Measurements from ENCODE around the gene SLC27A1. TPM values are rescaled to one million over a fixed set of nuclear protein-coding genes. Genes with fewer than 3 reads are reported as not detected.

The SLC27A1 gene
- 5.3 and 8.6 TPM in 2 replicates for total RNA-seq (2014; rRNA removed; shearing (Covaris generic))

DNA sequence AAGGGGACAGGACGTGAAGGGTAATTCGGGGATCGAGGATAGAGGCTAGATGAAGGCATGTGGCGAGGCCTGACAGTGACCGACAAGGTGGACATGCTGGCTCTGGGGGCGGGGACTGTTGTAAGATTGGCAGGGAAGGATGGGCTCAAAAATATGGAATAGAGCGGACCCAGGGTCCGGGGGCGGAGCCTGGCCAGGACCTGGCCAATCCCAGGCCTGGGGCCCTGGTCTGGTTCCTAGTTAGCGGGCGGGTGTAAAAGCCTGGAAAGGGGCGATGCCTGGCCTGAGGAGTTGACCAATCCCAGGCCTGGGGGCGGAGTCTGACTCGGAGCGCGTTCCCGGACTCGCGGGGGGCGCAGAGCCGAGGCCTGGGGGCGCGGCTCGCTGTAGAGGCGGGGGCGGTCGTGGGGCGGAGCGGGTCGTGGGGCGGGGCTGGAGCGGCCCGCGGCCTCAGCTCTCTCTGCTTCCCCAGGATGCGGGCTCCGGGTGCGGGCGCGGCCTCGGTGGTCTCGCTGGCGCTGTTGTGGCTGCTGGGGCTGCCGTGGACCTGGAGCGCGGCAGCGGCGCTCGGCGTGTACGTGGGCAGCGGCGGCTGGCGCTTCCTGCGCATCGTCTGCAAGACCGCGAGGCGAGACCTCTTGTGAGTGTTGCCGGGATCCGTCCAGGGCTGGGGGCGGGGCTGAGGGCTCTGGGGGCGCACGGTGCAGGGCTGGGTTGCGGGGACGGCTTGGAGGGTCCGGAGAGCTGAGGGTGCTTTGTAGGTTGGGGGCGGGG, at the start of gene SLC27A1:
Gene SLC27A1, plus strand, starts transcription at position 457 of the 774 bp plus-strand sequence. Its CDS starts 17 bp downstream, at position 474.
- peak; percentile 98 for DNase-seq
- H3K4me3 ChIP-seq (ENCODE audit: insufficient read depth, low read depth, low read length): peak within 1 kb of the TSS; percentile 86
- H3K27me3 ChIP-seq (ENCODE audit: control insufficient read depth, insufficient read depth, low read length): peaks cover 16% of the 10 kb centered on the region
- no peaks in the 10 kb centered on the region for H3K36me3 ChIP-seq (replicated peaks; ENCODE audit: control insufficient read depth, insufficient read depth, low read length)

DNA sequence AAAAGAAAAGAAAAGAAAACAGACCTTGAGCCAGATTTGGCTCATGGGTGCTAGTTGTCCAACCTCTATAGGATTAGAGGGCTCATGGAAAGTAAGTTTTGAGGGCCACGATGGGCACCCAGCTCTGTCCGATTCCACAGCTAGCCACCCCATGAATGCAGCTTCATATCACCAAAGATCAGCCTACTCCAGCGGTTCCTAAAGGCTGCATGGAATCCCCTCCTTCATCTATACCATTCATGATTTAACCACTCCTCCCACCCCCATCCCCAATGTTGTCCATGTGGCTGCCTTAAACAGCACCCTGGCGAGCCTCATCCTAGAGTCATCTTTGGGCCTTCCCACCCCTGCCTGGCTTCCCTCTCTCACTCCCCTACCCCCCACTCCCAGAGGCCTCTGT, 48.4 kb upstream of the SLC27A1 start:
- no peaks in the 10 kb centered on the region; the same call in 1 of the 2 replicates for H3K27me3 ChIP-seq (ENCODE audit: control insufficient read depth, insufficient read depth, low read length)
- H3K36me3 ChIP-seq (replicated peaks; ENCODE audit: control insufficient read depth, insufficient read depth, low read length): no peaks in the 10 kb centered on the region
- H3K4me3 ChIP-seq (ENCODE audit: insufficient read depth, low read depth, low read length): no peak overlapping the region
- no peak for DNase-seq

DNA sequence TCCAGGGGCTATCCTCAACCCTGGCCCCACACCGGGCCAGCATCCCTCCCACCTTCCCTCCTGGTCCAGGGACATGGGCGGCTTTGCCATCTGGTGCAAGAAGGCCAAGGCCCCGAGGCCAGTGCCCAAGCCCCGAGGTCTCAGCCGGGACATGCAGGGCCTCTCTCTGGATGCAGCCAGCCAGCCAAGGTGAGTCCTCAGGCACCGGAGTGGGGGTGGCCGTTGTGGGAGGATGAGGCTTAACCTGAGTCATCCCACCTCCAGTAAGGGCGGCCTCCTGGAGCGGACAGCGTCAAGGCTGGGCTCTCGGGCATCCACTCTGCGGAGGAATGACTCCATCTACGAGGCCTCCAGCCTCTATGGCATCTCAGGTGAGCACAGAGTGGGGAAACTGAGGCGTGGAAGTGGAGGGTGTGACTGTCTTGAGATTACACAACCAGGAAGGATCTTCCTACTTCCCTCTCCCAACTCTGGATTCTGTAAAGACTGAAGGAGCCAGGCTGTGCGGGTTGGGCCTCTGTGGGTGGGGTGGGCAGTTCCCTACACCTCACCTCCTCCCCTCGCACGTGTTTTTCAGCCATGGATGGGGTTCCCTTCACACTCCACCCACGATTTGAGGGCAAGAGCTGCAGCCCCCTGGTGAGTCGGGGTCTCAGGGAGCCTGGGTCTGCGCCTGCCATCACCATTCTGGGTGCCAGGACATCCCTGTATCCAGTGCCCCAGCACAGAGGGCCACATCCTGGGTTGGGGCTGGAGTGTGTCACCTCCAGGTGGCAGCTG, 46.7 kb upstream of the SLC27A1 start:
- no peaks in the 10 kb centered on the region; the same call in 1 of the 2 replicates for H3K27me3 ChIP-seq (ENCODE audit: control insufficient read depth, insufficient read depth, low read length)
- no peaks in the 10 kb centered on the region for H3K36me3 ChIP-seq (replicated peaks; ENCODE audit: control insufficient read depth, insufficient read depth, low read length)
- peak; percentile 43 for DNase-seq
- H3K4me3 ChIP-seq (ENCODE audit: insufficient read depth, low read depth, low read length): no peak overlapping the region

DNA sequence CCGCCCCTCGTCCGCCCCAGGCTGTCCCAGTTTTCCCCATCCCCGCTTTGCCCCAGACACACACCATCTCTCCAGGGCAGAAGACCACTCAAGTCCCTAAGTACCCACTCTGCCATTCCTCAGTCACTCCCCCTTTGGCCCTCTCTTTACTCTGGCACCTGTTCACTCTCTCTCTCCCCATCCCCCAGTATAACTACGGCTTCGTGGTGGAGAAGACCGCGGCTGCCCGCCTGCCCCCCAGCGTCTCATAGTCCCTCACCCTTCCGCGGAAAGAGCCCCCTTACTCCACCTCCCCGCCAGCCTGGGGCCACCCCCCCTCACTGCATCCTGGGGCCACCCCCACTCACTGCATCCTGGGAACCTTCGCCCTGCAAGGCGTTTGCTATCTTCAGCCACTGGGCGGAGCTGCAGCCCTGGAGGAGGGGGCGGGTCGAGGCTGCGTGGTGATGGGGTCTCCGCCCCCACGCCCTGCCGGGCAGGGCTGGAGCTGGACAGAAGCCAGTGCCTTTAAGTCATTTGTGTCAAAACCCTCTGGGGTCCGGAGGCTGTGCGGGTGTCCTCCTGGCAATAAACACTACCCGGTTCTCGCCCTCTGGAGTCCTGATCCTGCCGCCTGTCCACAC, 45.5 kb upstream of the SLC27A1 start:
- DNase-seq: peak; percentile 98

DNA sequence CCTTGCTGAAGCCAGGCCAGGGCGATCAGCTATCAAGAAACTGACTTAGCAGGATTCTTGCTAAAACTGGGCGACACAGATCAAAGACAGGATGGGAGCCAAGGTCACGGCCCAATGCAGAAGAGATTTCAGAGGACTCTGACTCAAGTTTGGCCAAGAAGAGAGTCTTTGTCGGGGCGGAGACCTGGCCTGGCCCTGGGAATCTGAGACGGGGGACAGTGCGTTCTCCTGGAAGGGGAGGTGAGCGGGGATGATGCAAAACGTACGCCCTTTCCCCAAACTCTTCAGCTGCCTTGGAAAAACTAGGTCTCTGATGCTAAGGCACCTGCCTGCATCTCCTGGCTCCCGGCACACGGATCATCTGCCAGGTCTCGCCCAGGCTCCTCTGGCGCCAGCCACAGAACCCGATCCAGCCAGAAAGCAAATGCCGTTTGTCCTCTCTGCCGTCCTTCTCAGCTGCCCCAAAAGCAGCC, 40.6 kb upstream of the SLC27A1 start:
- Histone ChIP-seq H3K27me3 (ENCODE audit: control insufficient read depth, insufficient read depth, low read length) (no peaks in the 10 kb centered on the region), H3K4me3 (ENCODE audit: insufficient read depth, low read depth, low read length) (no peak overlapping the region), H3K36me3 (replicated peaks; ENCODE audit: control insufficient read depth, insufficient read depth, low read length) (no peaks in the 10 kb centered on the region)
- peak; percentile 15 for DNase-seq

More for the DNA sequence above, 45.5 kb upstream of the SLC27A1 start:
- Histone ChIP-seq H3K4me3 (ENCODE audit: insufficient read depth, low read depth, low read length) (peak overlapping the region; percentile 36), H3K36me3 (replicated peaks; ENCODE audit: control insufficient read depth, insufficient read depth, low read length) (no peaks in the 10 kb centered on the region), H3K27me3 (ENCODE audit: control insufficient read depth, insufficient read depth, low read length) (no peaks in the 10 kb centered on the region; the same call in 1 of the 2 replicates)

DNA sequence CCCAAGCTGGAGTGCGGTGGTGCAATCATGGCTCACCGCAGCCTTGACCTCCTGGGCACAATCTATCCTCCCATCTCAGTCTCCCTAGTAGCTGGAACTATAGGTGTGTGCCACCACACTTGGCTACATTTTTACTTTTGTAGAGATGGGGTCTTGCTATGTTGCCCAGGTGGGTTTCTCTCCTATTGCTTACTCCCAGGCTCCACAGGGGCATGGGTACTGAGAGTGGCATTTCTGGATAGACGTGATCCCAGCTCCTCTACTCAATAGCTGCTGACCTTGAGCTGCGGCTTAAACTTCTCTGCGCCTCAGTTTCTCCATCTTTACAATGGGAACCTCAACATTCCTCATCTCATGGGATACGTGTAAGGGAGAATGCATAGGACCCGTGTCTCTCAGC, 38.9 kb upstream of the SLC27A1 start:
- H3K4me3 ChIP-seq (ENCODE audit: insufficient read depth, low read depth, low read length): no peak overlapping the region
- no peaks in the 10 kb centered on the region for H3K36me3 ChIP-seq (replicated peaks; ENCODE audit: control insufficient read depth, insufficient read depth, low read length)
- DNase-seq: no peak
- no peaks in the 10 kb centered on the region for H3K27me3 ChIP-seq (ENCODE audit: control insufficient read depth, insufficient read depth, low read length)

DNA sequence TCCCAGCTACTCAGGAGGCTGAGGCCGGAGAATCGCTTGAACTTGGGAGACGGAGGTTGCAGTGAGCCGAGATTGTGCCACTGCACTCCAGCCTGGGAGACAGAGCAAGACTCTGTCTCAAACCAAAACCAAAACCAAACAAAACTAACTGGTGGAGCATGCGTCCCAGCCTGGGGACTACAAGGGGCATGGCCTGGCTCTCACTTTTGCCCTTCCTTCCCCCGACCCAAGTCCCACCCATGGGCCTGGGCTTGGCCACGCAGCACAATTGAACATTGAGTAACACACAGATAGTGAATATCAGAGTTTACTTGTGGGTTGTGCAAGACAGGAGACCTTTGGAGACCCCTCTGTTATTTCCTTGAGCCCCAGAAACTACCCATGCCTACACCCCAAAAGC, 35.1 kb upstream of the SLC27A1 start:
- H3K4me3 ChIP-seq (ENCODE audit: insufficient read depth, low read depth, low read length): no peak overlapping the region
- no peaks in the 10 kb centered on the region for H3K27me3 ChIP-seq (ENCODE audit: control insufficient read depth, insufficient read depth, low read length)
- no peaks in the 10 kb centered on the region for H3K36me3 ChIP-seq (replicated peaks; ENCODE audit: control insufficient read depth, insufficient read depth, low read length)
- DNase-seq: no peak

DNA sequence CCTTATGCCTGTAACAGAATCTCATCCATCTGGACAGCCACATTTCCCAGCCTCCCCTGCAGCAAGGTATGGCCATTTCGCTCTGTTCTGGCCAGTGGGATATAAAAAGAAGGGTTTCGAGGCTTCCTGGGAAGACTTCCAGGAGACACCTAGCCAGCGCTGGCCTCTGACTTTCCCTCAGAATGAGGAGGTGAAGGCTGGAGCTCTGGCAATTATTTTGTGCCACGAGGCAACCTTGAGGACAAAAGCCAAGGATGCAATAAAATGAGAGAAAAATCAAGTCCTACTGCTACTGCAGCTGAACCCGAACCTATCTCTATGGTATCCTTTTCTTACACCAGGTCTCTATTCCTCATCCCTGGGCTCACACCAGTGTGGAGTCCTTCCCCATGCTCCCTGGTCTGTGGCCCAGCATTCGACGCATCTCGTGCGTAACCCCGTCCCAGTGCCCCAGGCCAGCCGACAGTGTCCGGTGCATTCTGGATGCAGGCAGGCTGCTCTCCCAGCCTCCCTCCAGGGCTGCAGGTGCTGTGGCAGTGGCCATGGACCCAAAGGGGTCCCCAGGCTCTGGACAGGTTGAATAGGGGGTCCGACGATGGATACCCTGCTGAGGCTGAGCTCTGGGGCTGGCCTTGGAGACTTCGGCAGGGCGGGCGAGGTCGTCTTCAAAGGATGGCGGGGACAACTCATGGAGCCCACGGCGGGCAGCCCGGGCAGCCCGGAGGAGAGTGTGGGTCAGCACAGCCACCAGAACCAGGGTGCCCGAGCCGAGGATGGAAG, 34.0 kb upstream of the SLC27A1 start:
- Histone ChIP-seq H3K27me3 (ENCODE audit: control insufficient read depth, insufficient read depth, low read length) (no peaks in the 10 kb centered on the region), H3K4me3 (ENCODE audit: insufficient read depth, low read depth, low read length) (no peak overlapping the region), H3K36me3 (replicated peaks; ENCODE audit: control insufficient read depth, insufficient read depth, low read length) (no peaks in the 10 kb centered on the region)
- DNase-seq: no peak

DNA sequence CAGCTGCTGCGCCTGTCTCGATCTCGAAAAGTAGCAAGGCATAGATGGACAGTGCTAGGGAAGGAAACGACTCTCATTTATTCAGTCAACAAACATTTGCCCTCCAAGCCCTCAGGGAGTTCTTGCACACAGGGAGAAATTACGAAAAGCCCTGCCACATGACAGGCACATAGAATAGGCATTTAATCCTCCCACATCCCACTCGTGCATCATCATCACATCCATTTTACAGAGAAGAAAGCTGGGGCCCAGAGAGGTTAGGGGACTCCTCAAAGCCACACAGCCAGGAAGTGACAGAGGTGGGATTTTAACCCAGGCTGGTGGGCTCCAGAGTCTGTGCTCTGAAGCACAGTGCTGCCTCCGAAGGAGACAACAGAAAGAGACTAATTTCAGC, 33.5 kb upstream of the SLC27A1 start:
- no peak for DNase-seq

DNA sequence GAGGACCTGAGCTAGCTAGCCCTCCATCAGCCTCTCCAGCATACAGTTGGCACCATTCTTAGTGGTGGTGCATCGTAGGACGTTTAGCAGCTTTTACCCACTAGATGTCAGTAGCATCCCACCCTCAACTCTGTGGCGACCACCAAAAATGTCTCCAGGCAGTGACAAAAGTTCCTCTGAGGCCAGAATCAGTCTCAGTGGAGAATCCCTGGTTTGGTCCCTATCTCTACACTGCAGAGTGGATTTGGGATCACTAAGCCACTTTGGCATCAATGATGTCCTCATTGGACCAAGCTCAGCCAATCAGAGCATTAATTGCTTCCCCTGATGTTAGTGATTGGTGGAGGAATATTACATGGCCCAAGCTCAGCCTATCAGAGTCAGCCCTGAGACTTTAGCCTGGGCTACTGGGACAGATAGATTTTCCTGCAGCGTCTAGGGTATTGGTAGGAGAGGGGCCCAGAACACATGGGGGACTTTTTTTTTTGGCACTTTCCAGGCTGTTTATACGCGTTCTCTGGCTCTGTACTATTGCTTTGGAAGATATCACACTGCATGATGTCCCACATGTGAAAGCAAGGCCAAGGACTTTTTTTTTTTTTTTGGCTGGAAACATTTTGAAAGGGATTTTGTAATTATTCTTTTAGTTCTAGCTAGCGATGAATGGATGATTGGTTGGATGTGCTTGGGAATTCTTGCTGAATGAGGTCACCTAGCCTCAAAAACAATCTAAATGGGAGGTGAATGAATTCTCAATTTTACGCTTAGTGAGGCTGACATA, 28.9 kb upstream of the SLC27A1 start:
- Histone ChIP-seq H3K36me3 (replicated peaks; ENCODE audit: control insufficient read depth, insufficient read depth, low read length) (no peaks in the 10 kb centered on the region), H3K4me3 (ENCODE audit: insufficient read depth, low read depth, low read length) (no peak overlapping the region), H3K27me3 (ENCODE audit: control insufficient read depth, insufficient read depth, low read length) (peaks cover 5% of the 10 kb centered on the region; the same call in 1 of the 2 replicates)
- DNase-seq: peak; percentile 81

More for the DNA sequence above, 33.5 kb upstream of the SLC27A1 start:
- H3K36me3 ChIP-seq (replicated peaks; ENCODE audit: control insufficient read depth, insufficient read depth, low read length): no peaks in the 10 kb centered on the region
- H3K27me3 ChIP-seq (ENCODE audit: control insufficient read depth, insufficient read depth, low read length): no peaks in the 10 kb centered on the region; the same call in 1 of the 2 replicates
- H3K4me3 ChIP-seq (ENCODE audit: insufficient read depth, low read depth, low read length): no peak overlapping the region

DNA sequence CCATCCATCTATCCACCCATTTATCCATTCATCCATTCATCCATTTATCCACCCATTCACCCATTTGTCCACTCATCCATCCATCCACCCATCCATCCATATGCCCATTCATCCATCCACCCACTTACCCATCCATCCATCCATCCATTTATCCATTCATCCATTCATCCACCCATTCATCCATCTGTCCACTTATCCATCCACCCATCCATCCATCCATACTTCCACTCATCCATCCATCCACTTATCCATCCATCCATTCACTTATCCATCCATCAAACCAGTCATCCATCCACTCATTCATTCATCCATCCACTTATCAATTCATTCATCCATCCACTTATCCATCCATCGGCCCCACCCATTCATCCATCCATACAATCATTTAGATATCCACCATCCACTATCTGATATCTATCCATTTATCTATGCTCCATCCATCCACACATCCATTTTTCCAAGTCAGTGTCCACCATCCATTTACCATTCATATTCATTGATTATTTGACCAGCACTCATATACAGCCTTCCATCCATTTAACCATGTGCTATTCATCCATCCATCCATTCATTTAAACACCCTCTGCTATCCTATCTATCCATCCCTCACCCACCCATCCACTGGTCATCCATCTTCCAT, 24.7 kb upstream of the SLC27A1 start:
- Histone ChIP-seq H3K4me3 (ENCODE audit: insufficient read depth, low read depth, low read length) (no peak overlapping the region), H3K27me3 (ENCODE audit: control insufficient read depth, insufficient read depth, low read length) (peaks cover 22% of the 10 kb centered on the region), H3K36me3 (replicated peaks; ENCODE audit: control insufficient read depth, insufficient read depth, low read length) (no peaks in the 10 kb centered on the region)
- no peak for DNase-seq

DNA sequence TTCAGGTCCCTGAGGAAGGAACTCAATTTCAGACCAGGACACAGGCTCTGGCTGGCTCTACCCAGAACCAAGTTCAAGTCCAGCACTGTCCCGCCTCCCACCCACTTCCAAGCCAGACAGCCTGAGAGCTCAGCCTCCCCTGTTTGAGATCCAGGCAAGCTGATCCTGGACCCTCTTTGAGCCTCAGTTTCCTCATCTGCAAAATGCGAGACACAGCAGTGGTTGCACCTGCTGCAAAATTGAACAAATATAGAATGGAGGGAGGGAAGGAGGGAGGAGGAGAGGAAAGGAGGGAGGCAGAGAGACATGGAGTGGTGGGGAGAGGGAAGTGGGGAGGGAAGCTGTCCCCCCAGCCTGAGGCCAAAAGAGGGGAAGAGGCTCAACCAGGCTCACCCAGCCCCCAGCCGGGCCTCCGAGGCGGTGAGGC, 22.6 kb upstream of the SLC27A1 start:
- H3K27me3 ChIP-seq (ENCODE audit: control insufficient read depth, insufficient read depth, low read length): peaks cover 22% of the 10 kb centered on the region
- no peaks in the 10 kb centered on the region for H3K36me3 ChIP-seq (replicated peaks; ENCODE audit: control insufficient read depth, insufficient read depth, low read length)
- DNase-seq: no peak
- H3K4me3 ChIP-seq (ENCODE audit: insufficient read depth, low read depth, low read length): peak overlapping the region; percentile 47
